CD4-positive, alpha-beta T cell treated with Interleukin-4 for 4 hours (primary cell): ENCODE results near the gene CHRNA4.

Experiments used
- DNase-seq: peaks from one replicate; pipeline ENCODE4 v3.0.0-alpha.2; 2020

Gene CHRNA4

GRCh38 chr20:63360850-63361518 lies at the start of gene CHRNA4:
TSS of gene CHRNA4 (minus strand) at chr20:63361349. CDS start at chr20:63361165, 184 bp downstream.
- no peak for DNase-seq

- DNase-seq = no peak
Measured at GRCh38 chr20:63409834-63410435, 48.8 kb upstream of the CHRNA4 start.

DNA sequence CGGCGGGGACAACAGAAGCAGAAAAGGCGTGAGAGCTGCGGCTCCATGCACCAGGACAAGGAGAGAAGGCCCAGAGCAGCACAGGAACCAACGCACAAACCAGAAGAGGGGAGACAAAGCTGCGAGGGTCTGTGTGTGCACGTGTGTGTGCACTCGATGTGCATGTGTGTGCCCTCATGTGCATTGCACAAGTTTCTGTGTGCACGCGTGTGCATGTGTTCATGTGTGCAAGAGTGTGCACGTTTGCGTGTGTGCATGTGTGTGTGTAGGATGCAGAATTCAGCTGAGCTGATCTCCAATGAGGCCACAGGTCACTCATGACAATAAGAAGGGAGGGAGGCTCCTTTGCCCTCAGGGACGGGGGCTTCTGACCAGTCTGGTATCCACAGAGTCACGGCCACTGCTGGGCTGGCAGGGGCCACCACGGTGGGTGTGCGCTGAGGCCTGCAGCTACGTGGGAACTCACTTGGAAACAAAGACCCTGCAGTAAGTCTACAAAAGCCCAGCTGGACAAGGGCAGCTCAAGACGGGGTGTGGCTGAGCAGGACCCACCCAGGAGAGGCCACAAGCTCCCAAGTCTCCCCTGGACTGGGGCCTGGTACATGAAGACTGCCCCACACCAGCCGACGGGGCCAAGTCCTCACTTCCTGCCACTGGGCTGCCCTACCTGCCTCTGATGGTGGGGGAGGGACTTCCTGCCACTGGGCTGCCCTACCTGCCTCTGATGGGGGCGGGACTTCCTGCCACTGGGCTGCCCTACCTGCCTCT lies 48.1 kb upstream of the CHRNA4 start:
- no peak for DNase-seq

DNA sequence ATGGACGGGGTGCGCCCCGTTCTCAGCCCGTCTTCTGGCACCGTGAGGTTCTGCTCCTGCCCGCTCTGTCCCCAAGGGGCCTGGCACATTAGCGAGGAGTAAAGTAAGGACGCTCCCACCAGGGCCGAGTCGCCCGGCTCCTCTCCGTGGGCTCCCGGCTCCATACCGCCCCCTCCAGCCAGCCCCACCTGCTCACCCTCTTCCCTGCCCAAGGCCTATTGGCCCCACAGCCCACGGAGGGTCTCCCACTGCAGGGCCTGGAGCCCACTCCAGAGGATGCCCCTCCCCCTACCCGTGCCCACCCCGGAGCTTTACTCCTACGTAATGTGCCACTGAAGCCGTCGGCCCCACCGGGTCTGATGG lies 47.5 kb upstream of the CHRNA4 start:
- DNase-seq = no peak

- DNase-seq = no peak
Measured at GRCh38 chr20:63407928-63408683, 47.0 kb upstream of the CHRNA4 start.

- DNase-seq = no peak
Measured at GRCh38 chr20:63406617-63407245, 45.6 kb upstream of the CHRNA4 start.

DNA sequence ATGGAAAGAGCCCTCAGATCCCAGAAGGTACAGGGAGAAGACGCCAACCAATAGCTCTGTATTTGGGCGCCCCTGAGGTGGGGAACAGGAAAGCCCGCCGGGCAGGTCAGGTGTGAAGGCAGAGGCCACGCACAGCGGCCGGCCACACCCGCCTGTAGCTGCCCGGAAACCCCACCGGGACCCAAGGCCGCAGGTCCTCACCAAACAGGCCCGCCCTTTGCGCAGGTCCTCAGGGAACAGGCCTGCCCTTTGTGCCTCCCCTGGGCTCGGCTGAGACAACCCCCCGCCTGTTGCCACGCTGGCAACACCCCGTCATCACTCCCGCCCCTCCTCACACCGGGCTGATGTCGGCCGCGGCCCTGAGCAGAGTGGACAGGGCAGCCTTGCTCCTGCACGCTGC lies 44.9 kb upstream of the CHRNA4 start:
- no peak for DNase-seq

DNA sequence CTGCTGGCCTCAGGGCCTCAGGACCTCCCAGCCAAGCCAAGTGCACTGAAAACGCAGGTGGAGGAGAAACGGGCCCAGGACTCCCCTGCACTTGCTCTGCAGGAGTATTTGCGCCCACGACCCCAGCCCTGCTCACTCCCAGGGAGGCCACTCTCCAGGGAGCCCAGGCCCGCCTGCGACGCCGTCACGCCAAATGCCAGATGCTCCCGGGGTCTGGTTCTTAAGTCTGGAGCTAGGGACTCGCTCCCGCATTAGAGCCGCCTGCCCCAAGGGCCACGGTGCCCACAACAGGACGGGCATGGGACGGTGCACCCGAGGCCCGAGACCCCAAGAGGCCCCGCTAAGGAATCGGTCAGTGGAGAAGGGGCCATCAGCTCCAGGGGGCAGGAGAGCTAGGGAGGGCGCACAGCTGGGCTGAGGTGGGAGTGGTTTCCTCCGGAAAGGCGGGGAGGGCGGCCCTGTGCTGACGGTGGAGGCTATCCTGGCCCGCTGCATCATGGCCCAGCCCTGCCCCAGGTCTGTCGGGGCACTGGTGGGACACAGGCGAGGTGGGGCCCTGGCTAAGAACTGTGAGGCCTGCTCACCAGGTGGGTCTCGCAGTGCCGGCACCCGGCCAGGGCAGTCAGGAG lies 44.1 kb upstream of the CHRNA4 start:
- no peak for DNase-seq

DNA sequence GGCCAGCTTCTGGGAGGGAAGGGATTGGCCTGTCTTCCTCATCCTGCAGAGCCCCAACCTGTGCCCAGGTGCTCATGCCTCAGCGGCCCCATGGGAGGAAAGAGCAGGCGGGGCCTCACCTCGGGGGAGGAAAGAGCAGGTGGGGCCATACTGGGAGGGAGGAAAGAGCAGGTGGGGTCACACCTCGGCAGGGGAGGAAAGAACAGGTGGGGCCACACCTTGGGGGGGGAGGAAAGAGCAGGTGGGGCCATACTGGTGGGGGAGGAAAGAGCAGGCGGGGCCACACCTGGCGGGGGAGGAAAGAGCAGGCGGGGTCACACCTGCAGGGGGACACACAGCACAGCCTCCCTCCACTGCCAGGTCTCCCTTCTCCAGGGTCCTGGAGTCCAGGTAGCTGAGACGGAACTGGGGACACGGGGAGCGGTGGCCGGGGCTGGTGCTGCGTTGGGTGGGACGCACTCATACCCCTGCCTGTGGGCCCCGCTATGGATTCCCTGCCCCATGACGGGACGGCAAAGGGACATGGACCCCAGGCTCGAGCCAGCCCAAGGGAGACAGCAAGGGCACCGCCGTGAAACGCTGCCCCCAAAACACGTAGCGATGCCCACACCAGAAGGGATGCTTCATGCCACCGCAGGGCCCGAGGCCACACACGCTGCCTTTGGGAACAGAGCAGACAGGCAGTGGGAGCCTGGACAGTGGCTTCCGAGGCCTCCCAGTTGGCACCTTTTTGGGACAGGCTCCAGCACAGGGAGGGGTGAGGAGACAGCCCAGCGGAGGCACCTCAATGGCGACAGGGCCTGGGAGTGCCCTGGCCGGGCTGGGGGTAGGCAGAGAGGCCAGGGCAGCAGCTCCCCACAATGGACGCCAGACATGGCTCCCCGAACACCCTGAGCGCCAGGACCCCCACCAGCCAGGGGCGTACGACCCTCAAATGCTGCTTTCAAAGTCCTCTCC lies 43.3 kb upstream of the CHRNA4 start:
- no peak for DNase-seq

- DNase-seq = no peak
Measured at GRCh38 chr20:63403403-63404105, 42.4 kb upstream of the CHRNA4 start.

- no peak for DNase-seq
Measured at GRCh38 chr20:63402860-63403220, 41.7 kb upstream of the CHRNA4 start.

DNA sequence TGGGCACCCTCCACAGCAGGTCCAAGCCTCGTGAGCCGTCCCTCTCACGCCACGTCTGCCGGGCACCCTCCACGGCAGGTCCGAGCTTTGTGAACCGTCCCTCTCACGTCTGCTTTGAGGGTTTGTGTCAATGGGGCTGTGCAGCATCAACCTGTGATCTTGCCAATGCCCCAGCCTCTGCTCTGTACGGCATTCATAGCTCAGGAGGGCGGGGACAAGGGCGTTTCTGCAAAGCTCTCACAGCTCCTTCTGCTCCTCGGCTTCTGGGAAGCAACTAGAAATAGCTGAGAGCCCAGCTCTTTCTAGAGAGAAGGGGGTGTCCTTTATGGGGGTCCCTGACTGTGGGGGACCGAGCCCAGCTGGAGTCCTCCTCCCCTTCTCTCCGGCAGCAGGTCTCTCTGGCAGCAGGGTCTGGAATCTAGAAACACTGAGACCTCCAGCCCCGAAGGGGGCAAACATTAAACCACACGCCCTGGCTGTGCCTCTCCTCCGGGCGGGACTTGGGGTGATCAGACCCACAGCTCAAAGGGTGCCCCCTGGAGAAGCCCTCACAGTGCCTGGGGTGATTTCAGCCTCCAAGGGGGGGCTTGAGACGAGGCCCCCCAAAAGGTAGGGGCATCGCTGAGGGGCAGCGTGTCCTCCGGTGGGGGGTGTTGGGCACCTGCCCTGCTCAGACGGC lies 41.2 kb upstream of the CHRNA4 start:
- no peak for DNase-seq

- DNase-seq = no peak
Measured at GRCh38 chr20:63401384-63402110, 40.4 kb upstream of the CHRNA4 start.

- DNase-seq = no peak
Measured at GRCh38 chr20:63400486-63401210, 39.5 kb upstream of the CHRNA4 start.

DNA sequence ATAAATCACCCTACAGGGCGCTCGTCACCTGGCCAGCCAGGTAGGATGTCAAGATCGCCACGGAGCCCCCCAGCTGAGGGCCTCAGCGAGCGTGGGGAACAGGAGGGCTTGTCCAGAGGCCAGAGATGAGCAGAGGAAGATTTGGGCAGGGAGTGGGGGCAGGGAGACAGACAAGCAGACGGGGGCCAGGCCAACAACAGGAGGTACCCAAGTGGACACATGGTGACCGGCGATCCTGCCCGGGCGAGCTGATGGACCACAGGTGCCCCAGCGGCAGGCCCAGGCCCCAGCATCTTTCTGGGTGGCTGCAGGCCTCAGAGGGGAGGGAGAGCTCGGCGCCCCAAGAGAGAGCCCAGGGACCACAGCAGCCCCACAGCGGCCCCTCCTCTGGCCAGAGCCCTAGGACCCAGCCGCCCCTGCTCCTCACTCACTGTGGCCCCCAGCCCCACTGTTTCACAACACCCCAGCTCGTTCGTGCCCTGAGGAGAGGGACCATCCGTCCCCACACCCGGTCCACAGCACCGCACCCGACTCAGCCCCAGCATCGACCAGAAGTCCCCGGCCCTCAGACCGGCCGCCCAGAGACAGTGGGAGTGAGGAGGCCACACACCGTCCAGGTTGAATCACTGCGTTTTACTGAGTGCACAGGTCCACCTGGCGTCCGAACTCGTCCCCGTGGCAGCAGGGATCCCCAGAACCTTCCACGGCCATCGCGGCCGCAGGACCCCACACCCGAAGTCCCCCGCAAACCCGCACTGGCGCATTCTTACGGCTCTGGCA lies 38.6 kb upstream of the CHRNA4 start:
- no peak for DNase-seq

GRCh38 chr20:63398744-63399514 lies 37.8 kb upstream of the CHRNA4 start:
- DNase-seq = no peak

DNA sequence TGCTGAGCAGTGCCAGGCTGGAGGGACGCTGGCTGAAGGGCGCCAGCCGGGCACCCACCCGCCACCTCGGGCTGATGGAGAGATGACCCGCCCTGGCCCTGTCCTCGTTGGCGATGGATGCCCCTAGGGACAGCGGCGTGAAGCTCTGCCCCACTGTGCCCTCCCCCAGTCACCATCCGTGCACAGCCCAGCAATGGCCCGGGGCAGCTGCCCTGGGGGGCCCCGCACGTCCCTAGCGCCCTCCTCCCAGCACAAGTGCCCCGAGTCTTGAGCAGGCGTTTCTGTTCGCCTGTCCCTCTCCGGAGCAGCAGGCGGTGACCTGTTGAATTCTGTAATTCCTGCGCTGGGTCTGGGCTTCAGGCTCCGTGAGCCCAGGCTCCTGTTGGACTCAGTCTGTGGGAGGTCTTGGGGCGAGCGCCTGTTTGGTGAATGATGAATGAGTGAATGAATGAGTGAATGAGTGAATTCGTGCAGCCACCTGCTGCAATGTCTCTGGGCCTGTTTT lies 36.8 kb upstream of the CHRNA4 start:
- DNase-seq = no peak
